HCT116 (cell line): ENCODE results near the gene PLEKHG5. TPM values are rescaled to one million over a fixed set of nuclear protein-coding genes. Genes with fewer than 3 reads are reported as not detected.

Experiments used
- ATAC-seq: fragments of 200-7000 bp; cut with Tn5 transposase; 2 replicates; pipeline ENCODE4 v1.9.1; 2020; ENCODE audit warnings: mild to moderate bottlenecking, moderate library complexity
- BruUV-seq: library from RNA; stranded (reverse); fragments of 400-500 nt; replicated peaks from 2 replicates; lab custom pipeline; 2021; lab: Mats Ljungman, UMichigan
- CTCF ChIA-PET: fragments of 300-600 bp; sonication (Branson Sonifier 250); formaldehyde crosslinking; loops from one replicate; lab custom pipeline; 2021; ENCODE audit warnings: antibody characterized with exemption; lab: Charles Lee
- POLR2A ChIA-PET: fragments of 300-600, 350-600 bp; sonication (Branson Sonifier 250); formaldehyde crosslinking; loops from one replicate; lab custom pipeline; 2021; ENCODE audit warnings: antibody characterized with exemption; lab: Charles Lee
- RAD21 ChIA-PET, 2 experiments: fragments of 300-600 bp; sonication (Branson Sonifier 250); formaldehyde crosslinking; loops; one replicate each; lab custom pipeline; 2023; ENCODE audit warnings: low total read pairs in 2 of 2; ENCODE audit not compliant: uncharacterized antibody in 2 of 2, unreplicated experiment in 2 of 2, low non-redundant PET in 1 of 2; lab: Charles Lee
- DNase-seq: peaks from one replicate; pipeline ENCODE4 v3.0.0-alpha.2; 2010; ENCODE audit warnings: low read depth, low spot score
- H2AFZ ChIP-seq: fragments of 200-600 bp; shearing (Covaris generic), sonication (generic); 2 replicates; pipeline ENCODE4 v1.6.1; 2017; ENCODE audit warnings: low read depth, mixed run types, mixed read lengths, antibody characterized with exemption, low read length; ENCODE audit not compliant: poor library complexity, severe bottlenecking
- H3K27ac ChIP-seq: 2 replicates; pipeline ENCODE4 v1.5.1; 2012; ENCODE audit warnings: low read depth, low read length
- H3K27me3 ChIP-seq: fragments of 200-600 bp; sonication (generic); 2 replicates; pipeline ENCODE4 v1.6.1; 2016; ENCODE audit warnings: mixed run types, low read length, mixed read lengths; ENCODE audit not compliant: insufficient read depth
- H3K36me3 ChIP-seq, 2 experiments: fragments of 200-500 bp in 1 of 2; fragments of 200-600 bp in 1 of 2; sonication (Bioruptor generic) in 1 of 2; sonication (generic) in 1 of 2; 2 replicates each; pipeline versions ENCODE4 v1.5.1 to v1.6.1; 2014 to 2016; ENCODE audit warnings: low read length in 2 of 2, inconsistent platforms in 1 of 2, mixed read lengths in 1 of 2, mixed run types in 1 of 2; ENCODE audit not compliant: insufficient read depth in 2 of 2, control insufficient read depth in 1 of 2
- H3K4me1 ChIP-seq, 2 experiments: fragments of 200-600 bp in 1 of 2; sonication (generic) in 1 of 2; 2 replicates each; pipeline versions ENCODE4 v1.5.1 to v1.6.1; 2012 to 2017; ENCODE audit warnings: low read length in 2 of 2, inconsistent platforms in 1 of 2, mild to moderate bottlenecking in 1 of 2, mixed read lengths in 1 of 2, mixed run types in 1 of 2, moderate library complexity in 1 of 2; ENCODE audit not compliant: insufficient read depth in 2 of 2, control insufficient read depth in 1 of 2
- H3K4me2 ChIP-seq: fragments of 200-600 bp; sonication (generic); 2 replicates; pipeline ENCODE4 v1.6.1; 2017; ENCODE audit warnings: mixed run types, low read length, mixed read lengths
- H3K4me3 ChIP-seq, 2 experiments: fragments of 200-600 bp in 1 of 2; sonication (generic) in 1 of 2; replicated peaks in 1 of 2; 2 replicates each; pipeline ENCODE4 v1.5.1; 2011 to 2016; ENCODE audit warnings: low read length in 2 of 2, control low read depth in 1 of 2, low read depth in 1 of 2, mild to moderate bottlenecking in 1 of 2, mixed read lengths in 1 of 2, mixed run types in 1 of 2
- H3K79me2 ChIP-seq: fragments of 200-600 bp; sonication (generic); 2 replicates; pipeline ENCODE4 v1.6.1; 2017; ENCODE audit warnings: mild to moderate bottlenecking, mixed run types, low read length, moderate library complexity, mixed read lengths; ENCODE audit not compliant: insufficient read depth
- H3K9ac ChIP-seq: fragments of 200-600 bp; sonication (generic); 2 replicates; pipeline ENCODE4 v1.6.1; 2016; ENCODE audit warnings: low read length, mixed read lengths
- H3K9me2 ChIP-seq: fragments of 200-600 bp; sonication (generic), shearing (Covaris generic); 2 replicates; pipeline ENCODE4 v1.6.1; 2017; ENCODE audit warnings: mixed run types, mild to moderate bottlenecking, moderate library complexity; ENCODE audit not compliant: insufficient read depth
- H3K9me3 ChIP-seq, 2 experiments: fragments of 200-500 bp in 1 of 2; fragments of 200-600 bp in 1 of 2; sonication (Bioruptor generic) in 1 of 2; sonication (generic) in 1 of 2; 2 replicates each; pipeline ENCODE4 v1.6.1; 2014 to 2017; ENCODE audit warnings: low read length in 2 of 2, mixed read lengths in 2 of 2, inconsistent platforms in 1 of 2, low read depth in 1 of 2, mild to moderate bottlenecking in 1 of 2, mixed run types in 1 of 2, moderate library complexity in 1 of 2; ENCODE audit not compliant: control insufficient read depth in 1 of 2, insufficient read depth in 1 of 2
- H4K20me1 ChIP-seq: fragments of 200-600 bp; sonication (generic), shearing (Covaris generic); 2 replicates; pipeline ENCODE4 v1.6.1; 2017; ENCODE audit warnings: mixed run types, mild to moderate bottlenecking, moderate library complexity; ENCODE audit not compliant: insufficient read depth
- ATF3 ChIP-seq: IDR thresholded peaks from 2 replicates; pipeline ENCODE4 v1.6.1; 2012
- EZH2 ChIP-seq: fragments of 200-600 bp; sonication (generic); IDR thresholded peaks from 2 replicates; pipeline ENCODE4 v1.6.1; 2017; ENCODE audit warnings: antibody characterized with exemption, mixed run types
- FOSL1 ChIP-seq: IDR thresholded peaks from 2 replicates; pipeline ENCODE4 v1.6.1; 2012; ENCODE audit warnings: low read depth
- MAX ChIP-seq: IDR thresholded peaks from 2 replicates; pipeline ENCODE4 v1.6.1; 2012
- POLR2A ChIP-seq: IDR thresholded peaks from 2 replicates; pipeline ENCODE4 v1.7.0; 2011; ENCODE audit warnings: borderline replicate concordance; ENCODE audit not compliant: insufficient read depth, insufficient read length; ENCODE audit errors: extremely low read depth
- POLR2AphosphoS5 ChIP-seq: IDR thresholded peaks from 2 replicates; pipeline ENCODE4 v1.6.1; 2011; ENCODE audit warnings: mild to moderate bottlenecking, low read depth, low read length, moderate library complexity
- RAD21 ChIP-seq: IDR thresholded peaks from 2 replicates; pipeline ENCODE4 v1.6.1; 2012; ENCODE audit warnings: low read depth, mild to moderate bottlenecking
- SIN3A ChIP-seq: IDR thresholded peaks from 2 replicates; pipeline ENCODE4 v1.6.1; 2012; ENCODE audit warnings: low read depth
- SP1 ChIP-seq: IDR thresholded peaks from 2 replicates; pipeline ENCODE4 v1.6.1; 2012; ENCODE audit warnings: low read depth
- SRF ChIP-seq: IDR thresholded peaks from 2 replicates; pipeline ENCODE4 v1.6.1; 2012; ENCODE audit warnings: low read depth
- YY1 ChIP-seq: IDR thresholded peaks from 2 replicates; pipeline ENCODE4 v1.6.1; 2011; ENCODE audit warnings: low read length, low read depth, moderate library complexity, mild to moderate bottlenecking; ENCODE audit not compliant: insufficient replicate concordance; ENCODE audit errors: extremely low read depth
- ZFX ChIP-seq: fragments of 450-650 bp; IDR thresholded peaks from 2 replicates; pipeline ENCODE4 v1.6.1; 2017
- intact Hi-C: fragments of 100-400 bp; cut with micrococcal nuclease; formaldehyde crosslinking; loops from 2 replicates; pipeline ENCODE4 v1.10.0; 2022
- total RNA-seq: library from RNA; stranded (reverse); gene quantifications from one replicate; pipeline ENCODE4 v1.2.1, GENCODE V29; 2021; ENCODE audit not compliant: unreplicated experiment

Gene PLEKHG5
- total RNA-seq, 1 experiment from 2014 or later, result 33.0 TPM

- Histone ChIP-seq H2AFZ (no peak overlapping the region), H4K20me1 (no peaks in the 10 kb centered on the region), H3K9me3 (no peaks in the 10 kb centered on the region), H3K79me2 (no peaks in the 10 kb centered on the region), H3K27me3 (no peaks in the 10 kb centered on the region), H3K4me3 (no peak overlapping the region), H3K9ac (no peak overlapping the region), H3K27ac (no peak overlapping the region), H3K4me1 (peaks cover 19 to 31% of the 10 kb centered on the region in 2 experiments)
- intact Hi-C loops, result no loop called here
- RAD21 ChIA-PET, result no interaction called here
- DNase-seq (no peak), ATAC-seq (no peak)
- POLR2A ChIA-PET, result no interaction called here
- CTCF ChIA-PET, result no interaction called here
- no peak for TF ChIP-seq SIN3A
- TF ChIP-seq, all 23 proteins: peak for 0
- H3K36me3 ChIP-seq, result peaks cover 6 to 10% of the 10 kb centered on the region in 2 experiments; a peak in 2 of 4 replicates
- no peak overlapping the region for H3K4me2 ChIP-seq
- no peaks in the 10 kb centered on the region for H3K9me2 ChIP-seq
- no TSS peak for BruUV-seq
Observed at GRCh38 chr1:6467744-6468688, 23.5 kb downstream of the PLEKHG5 start.

GRCh38 chr1:6467224-6467623, 24.2 kb downstream of the PLEKHG5 start:
- Histone ChIP-seq H3K4me2 (no peak overlapping the region), H3K9me3 (no peaks in the 10 kb centered on the region), H3K9me2 (no peaks in the 10 kb centered on the region), H3K9ac (no peak overlapping the region), H3K27ac (no peak overlapping the region), H3K4me3 (no peak overlapping the region), H3K27me3 (no peaks in the 10 kb centered on the region), H3K36me3 (peaks cover 12 to 13% of the 10 kb centered on the region in 2 experiments; a peak in 2 of 4 replicates), H3K4me1 (peaks cover 14 to 26% of the 10 kb centered on the region in 2 experiments), H2AFZ (no peak overlapping the region)
- no TSS peak for BruUV-seq
- ATAC-seq (no peak), DNase-seq (no peak)
- CTCF ChIA-PET, result interaction anchor here (1.5 kb wide), 1 partner anchor 22 kb away, joined by 3 read pairs; no protein-coding TSS in a partner anchor
- POLR2A ChIA-PET, result no interaction called here
- RAD21 ChIA-PET, result no interaction called here
- TF ChIP-seq EZH2 (no peak), POLR2AphosphoS5 (no peak), ATF3 (no peak), SIN3A (no peak), ZFX (no peak), SP1 (no peak), FOSL1 (no peak), RAD21 (no peak), SRF (no peak), MAX (no peak), POLR2A (no peak), YY1 (no peak)
- TF ChIP-seq, all 23 proteins: peak for 0
- H3K79me2 ChIP-seq, result no peaks in the 10 kb centered on the region
- no peaks in the 10 kb centered on the region for H4K20me1 ChIP-seq
- intact Hi-C loops, result no loop called here
